Omental fat pad (tissue), 4 donors: ENCODE data around the gene REG1A. TPM values are rescaled to one million over a fixed set of nuclear protein-coding genes. Genes with fewer than 3 reads are reported as not detected.

Experiments used
- ATAC-seq: fragments of 150-250 bp; one replicate; pipeline ENCODE4 v1.9.1; 2016; ENCODE audit warnings: mild to moderate bottlenecking, moderate library complexity; ENCODE audit not compliant: low FRiP score
- DNase-seq: peaks from one replicate; pipeline ENCODE4 v3.0.0-alpha.2; 2019; ENCODE audit warnings: low spot score
- CTCF ChIP-seq, 3 donors: fragments of 450-650 bp; IDR thresholded peaks; one replicate each; pipeline ENCODE4 v1.5.1; 2016 to 2017; ENCODE audit warnings: antibody characterized with exemption in 3 of 3, mild to moderate bottlenecking in 3 of 3, moderate library complexity in 2 of 3
- total RNA-seq, 4 donors: library from RNA; depleted of rRNA; stranded (reverse); fragments of >200 nt; gene quantifications; one replicate each; pipeline ENCODE4 v1.1.0, GENCODE V29; 2016

The REG1A gene
- total RNA-seq, 4 donors from 2014 or later: 1.5 TPM; not detected in 3

DNA sequence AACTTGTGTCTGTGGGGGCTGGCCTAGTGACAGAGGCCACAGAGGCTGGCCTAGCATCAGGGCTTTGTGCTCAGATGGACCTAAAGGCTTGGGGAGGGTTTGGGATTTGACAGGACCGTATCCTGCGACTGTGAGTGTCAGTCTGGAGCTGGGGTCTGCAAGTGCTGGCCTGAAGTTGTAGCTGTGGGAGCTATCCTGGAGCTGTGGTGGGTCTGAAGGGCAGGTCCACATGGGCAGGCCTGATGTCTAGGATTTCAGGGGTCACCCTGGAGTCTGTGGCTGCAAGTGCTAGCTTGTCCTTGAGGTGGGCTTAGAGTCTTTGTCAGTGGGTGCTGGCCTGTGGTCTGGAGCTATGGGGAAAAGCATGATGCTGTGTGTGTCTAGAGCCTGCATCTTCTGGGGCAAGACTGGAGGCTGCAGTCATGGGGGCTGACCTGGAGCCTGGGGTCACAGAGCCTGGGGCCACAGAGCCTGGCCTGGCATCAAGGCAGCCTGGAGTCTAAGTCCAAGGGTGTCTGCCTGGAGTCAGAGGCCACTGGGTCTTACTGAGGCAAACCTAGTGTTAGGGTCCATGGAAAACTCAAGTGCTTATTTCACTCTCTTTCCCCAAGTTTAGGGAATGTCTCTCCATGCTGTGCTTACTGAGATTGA lies 35.7 kb downstream of the REG1A start:
- ATAC-seq (no peak), DNase-seq (no peak)
- no peak for TF ChIP-seq CTCF (IDR thresholded peaks at IDR 0.05)

DNA sequence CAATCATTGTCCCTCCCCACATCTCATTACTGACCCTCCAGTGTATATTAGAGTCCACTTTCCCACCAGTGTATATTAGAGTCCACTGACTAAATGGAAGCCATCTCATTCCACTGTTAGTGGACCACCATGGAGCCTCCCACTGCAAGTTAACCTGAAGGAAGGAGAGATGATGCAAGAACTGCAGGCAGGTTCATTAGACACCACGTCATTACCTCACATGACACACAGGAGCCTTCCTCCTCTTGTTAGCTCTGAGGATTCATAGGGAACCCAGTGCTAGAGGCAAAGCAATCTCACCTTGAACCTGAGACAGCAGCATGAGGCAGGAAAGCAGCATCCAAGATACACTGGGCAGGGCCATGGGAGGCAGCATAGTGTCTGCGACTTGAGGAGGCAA lies 38.7 kb downstream of the REG1A start:
- no peak for DNase-seq
- no peak for TF ChIP-seq CTCF (IDR thresholded peaks at IDR 0.05)
- ATAC-seq: no peak

DNA sequence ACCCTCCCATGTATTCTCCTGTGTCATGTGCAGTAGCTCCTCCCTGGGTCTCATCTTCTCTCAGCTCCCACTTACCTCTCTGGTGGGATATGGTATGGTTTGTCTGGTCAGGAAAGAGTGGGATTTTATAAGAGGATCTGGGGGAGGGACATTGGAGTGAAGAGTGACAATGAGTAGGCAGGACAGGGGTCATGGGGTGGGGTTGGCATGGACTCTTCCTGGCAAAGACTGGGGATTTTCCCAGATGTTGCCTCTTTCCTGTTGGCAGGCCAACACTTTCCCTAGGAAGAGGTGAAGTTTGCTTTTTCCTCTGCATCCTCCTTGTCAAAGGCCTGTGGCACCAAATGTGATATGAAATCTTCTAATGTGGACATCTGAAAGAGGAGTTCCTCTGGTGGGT lies 39.4 kb downstream of the REG1A start, which contains the start of gene REG3A:
Gene REG3A, minus strand, starts transcription at position 101 of the 400 bp plus-strand sequence. CDS start 348 bp downstream, outside the sequence.
- DNase-seq: no peak
- ATAC-seq: no peak
- no peak for TF ChIP-seq CTCF (IDR thresholded peaks at IDR 0.05)

DNA sequence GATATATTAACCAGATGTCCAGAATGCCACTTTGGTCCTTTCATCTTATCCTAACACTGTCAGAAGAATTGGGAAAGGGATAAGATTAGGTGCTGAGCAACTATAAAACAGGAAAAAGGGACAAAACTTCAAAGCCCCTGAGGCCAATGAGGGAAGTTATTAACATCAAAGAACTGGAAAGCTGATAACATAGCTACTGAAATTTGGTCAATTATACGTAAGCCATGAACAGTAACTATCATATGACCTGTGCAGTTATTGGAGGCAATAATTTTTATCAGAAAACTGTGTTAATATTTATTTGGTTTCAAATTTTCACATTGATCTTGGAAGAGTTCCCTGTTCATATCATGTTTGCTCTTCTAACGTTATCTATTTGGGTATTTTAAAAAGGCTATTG lies 41.8 kb downstream of the REG1A start:
- TF ChIP-seq CTCF (IDR thresholded peaks at IDR 0.05): no peak
- DNase-seq (no peak), ATAC-seq (no peak)

- ATAC-seq: no peak
- no peak for TF ChIP-seq CTCF (IDR thresholded peaks at IDR 0.05)
- DNase-seq: no peak
Observed at GRCh38 chr2:79162801-79163200, 42.5 kb downstream of the REG1A start.

GRCh38 chr2:79171348-79171958 lies 51.2 kb downstream of the REG1A start:
- no peak for ATAC-seq
- TF ChIP-seq CTCF (IDR thresholded peaks at IDR 0.05): no peak

More at GRCh38 chr2:79171348-79171958, 51.2 kb downstream of the REG1A start:
- no peak for DNase-seq

Other genes with a start within 250 kb of the REG1A start
- under 1 TPM in 1 of 4 donors, not detected in 3; 0.65 TPM for gene REG3G, start 94.8 kb upstream of the REG1A start, total RNA-seq
- not detected for gene REG1B, start 32.5 kb upstream of the REG1A start, total RNA-seq
- not detected for gene REG3A, start 39.3 kb downstream of the REG1A start, total RNA-seq